Endothelial cell of umbilical vein (primary cell): Measurements from ENCODE around the gene PDGFA. TPM values are rescaled to one million over a fixed set of nuclear protein-coding genes. Genes with fewer than 3 reads are reported as not detected.

Experiments used
- BruUV-seq: library from RNA; stranded (reverse); fragments of 400-500 nt; replicated peaks from 2 replicates; lab custom pipeline; 2021; lab: Mats Ljungman, UMichigan
- CTCF ChIA-PET: fragments of 300-600, 350-600 bp; sonication (Branson Sonifier 250); formaldehyde crosslinking; loops from one replicate; lab custom pipeline; 2021; ENCODE audit warnings: antibody characterized with exemption, inconsistent platforms; lab: Charles Lee
- POLR2A ChIA-PET: fragments of 300-600, 350-600 bp; sonication (Branson Sonifier 250); formaldehyde crosslinking; loops from one replicate; lab custom pipeline; 2021; ENCODE audit warnings: antibody characterized with exemption, inconsistent platforms; lab: Charles Lee
- DNase-seq: peaks from one replicate; pipeline ENCODE4 v3.0.0-alpha.2; 2011; ENCODE audit warnings: low read depth, low spot score
- FAIRE-seq: peaks from 2 replicates; lab custom pipeline; 2011; peaks lifted over from hg19 to GRCh38; lab: Jason Lieb, UNC
- H2AFZ ChIP-seq: 2 replicates; pipeline ENCODE4 v1.6.0; 2012; ENCODE audit warnings: low read depth, low read length, control low read depth, inconsistent platforms
- H3K27ac ChIP-seq: 2 replicates; pipeline ENCODE4 v1.5.1; 2011; ENCODE audit warnings: low read depth, mild to moderate bottlenecking, control low read depth, low read length, moderate library complexity; ENCODE audit not compliant: insufficient read depth
- H3K27me3 ChIP-seq, 2 experiments: 2 replicates each; pipeline versions ENCODE4 v1.6.0 to v1.6.1; 2011; ENCODE audit warnings: low read length in 2 of 2, mixed read lengths in 1 of 2; ENCODE audit not compliant: control insufficient read depth in 2 of 2, insufficient read depth in 2 of 2
- H3K36me3 ChIP-seq, 2 experiments: 2 replicates in 1 of 2; 3 replicates in 1 of 2; pipeline ENCODE4 v1.5.1; 2011; ENCODE audit warnings: low read length in 2 of 2, mild to moderate bottlenecking in 1 of 2, moderate library complexity in 1 of 2; ENCODE audit not compliant: control insufficient read depth in 2 of 2, insufficient read depth in 2 of 2; ENCODE audit errors: extremely low read depth in 1 of 2
- H3K4me1 ChIP-seq: 3 replicates; pipeline ENCODE4 v1.5.1; 2011; ENCODE audit warnings: mild to moderate bottlenecking, low read length; ENCODE audit not compliant: control insufficient read depth, insufficient read depth; ENCODE audit errors: extremely low read depth
- H3K4me2 ChIP-seq: 2 replicates; pipeline ENCODE4 v1.6.1; 2011; ENCODE audit warnings: low read length, control low read depth, mixed read lengths; ENCODE audit not compliant: insufficient read depth
- H3K4me3 ChIP-seq, 3 experiments: fragments of 200-600 bp in 1 of 3; sonication (generic), shearing (Covaris generic) in 1 of 3; replicated peaks in 1 of 3; 2 replicates each; pipeline ENCODE4 v1.5.1; 2011 to 2016; ENCODE audit warnings: control low read depth in 3 of 3, low read length in 3 of 3, mild to moderate bottlenecking in 2 of 3, inconsistent platforms in 1 of 3, low read depth in 1 of 3, moderate library complexity in 1 of 3; ENCODE audit not compliant: insufficient read depth in 1 of 3
- H3K79me2 ChIP-seq: 2 replicates; pipeline ENCODE4 v1.6.0; 2012; ENCODE audit warnings: low read length, inconsistent platforms; ENCODE audit not compliant: control insufficient read depth, insufficient read depth
- H3K9ac ChIP-seq: replicated peaks from 2 replicates; pipeline ENCODE3; 2011; ENCODE audit warnings: low read length, control low read depth; ENCODE audit not compliant: insufficient read depth; ENCODE audit errors: extremely low read depth
- H3K9me1 ChIP-seq: replicated peaks from 3 replicates; pipeline ENCODE4 v1.6.0; 2011; ENCODE audit warnings: mild to moderate bottlenecking, low read length; ENCODE audit not compliant: control insufficient read depth, insufficient read depth; ENCODE audit errors: extremely low read depth
- H3K9me3 ChIP-seq: replicated peaks from 2 replicates; pipeline ENCODE4 v1.5.1; 2012; ENCODE audit warnings: low read length, inconsistent platforms; ENCODE audit not compliant: control insufficient read depth, insufficient read depth
- H4K20me1 ChIP-seq: replicated peaks from 2 replicates; pipeline ENCODE3; 2011; ENCODE audit warnings: mild to moderate bottlenecking, low read length; ENCODE audit not compliant: control insufficient read depth, insufficient read depth; ENCODE audit errors: extremely low read depth
- CTCF ChIP-seq, 2 donors: IDR thresholded peaks; 1 replicate in 1 of 2; 2 replicates in 1 of 2; pipeline ENCODE4 v1.5.1; 2011; ENCODE audit warnings: low read length in 2 of 2, mild to moderate bottlenecking in 2 of 2, moderate library complexity in 2 of 2, control low read depth in 1 of 2, inconsistent platforms in 1 of 2, low read depth in 1 of 2; ENCODE audit not compliant: insufficient read depth in 1 of 2; ENCODE audit errors: extremely low read depth in 1 of 2
- FOS ChIP-seq: IDR thresholded peaks from 2 replicates; pipeline ENCODE4 v1.6.1; 2011; ENCODE audit warnings: mild to moderate bottlenecking, low read length, moderate library complexity, borderline replicate concordance; ENCODE audit not compliant: insufficient read depth
- JUN ChIP-seq: IDR thresholded peaks from 2 replicates; pipeline ENCODE4 v1.6.1; 2011; ENCODE audit warnings: borderline replicate concordance, low read depth; ENCODE audit not compliant: insufficient read length, insufficient read depth
- POLR2AphosphoS5 ChIP-seq: IDR thresholded peaks from 2 replicates; pipeline ENCODE4 v1.6.1; 2012; ENCODE audit warnings: low read depth, mild to moderate bottlenecking, control low read depth, low read length, moderate library complexity; ENCODE audit not compliant: insufficient read depth
- dilution Hi-C: fragments of 300-500 bp; cut with MboI; formaldehyde crosslinking; loops from one replicate; pipeline ENCODE4 v1.15.0; 2019; ENCODE audit warnings: low sequenced_read_pairs; ENCODE audit not compliant: extremely low pct_ligation_motif_present
- intact Hi-C: fragments of 100-400 bp; cut with micrococcal nuclease; formaldehyde crosslinking; loops from one replicate; pipeline ENCODE4 v1.10.0; 2022
- polyA plus RNA-seq, 4 experiments: library from polyadenylated mRNA; depleted of rRNA in 3 of 4; stranded (reverse) in 3 of 4; unstranded in 1 of 4; fragments of >200 nt; gene quantifications; 2 replicates each; pipeline versions ENCODE4 v1.2.1 to v1.2.3, GENCODE V29; 2011 to 2012; ENCODE audit warnings: missing spikeins in 1 of 4
- total RNA-seq: library from RNA; stranded (reverse); gene quantifications from 2 replicates; pipeline ENCODE4 v1.2.3, GENCODE V29; 2021

Gene PDGFA
- total and polyA plus RNA-seq, 2 donors (not counting 3 experiments of a cell fraction or from before 2014, with no cell fraction given): 17.4 to 62.4 TPM

GRCh38 chr7:514242-514641, 5.4 kb downstream of the PDGFA start:
- H3K4me3 ChIP-seq: no peak overlapping the region
- no peaks in the 10 kb centered on the region for H3K9me1 ChIP-seq

GRCh38 chr7:513521-514166, 6.0 kb downstream of the PDGFA start:
- BruUV-seq: no TSS peak
- peaks cover 4% of the 10 kb centered on the region in 2 experiments for H3K36me3 ChIP-seq
- peak; percentile 91 for FAIRE-seq

More at GRCh38 chr7:514242-514641, 5.4 kb downstream of the PDGFA start:
- FAIRE-seq (no peak), DNase-seq (no peak)
- Histone ChIP-seq H3K9ac (no peak overlapping the region), H3K4me2 (peak overlapping the region; percentile 9), H2AFZ (no peak overlapping the region), H4K20me1 (no peaks in the 10 kb centered on the region), H3K27me3 (no peaks in the 10 kb centered on the region), H3K9me3 (no peaks in the 10 kb centered on the region), H3K4me1 (peaks cover 29% of the 10 kb centered on the region), H3K79me2 (peaks cover 76% of the 10 kb centered on the region), H3K36me3 (peaks cover 0 to 4% of the 10 kb centered on the region in 2 experiments), H3K27ac (peak overlapping the region; percentile 72)
- ChIA-PET CTCF (interaction anchor here (0.9 to 3.1 kb wide), 5 partner anchors 29 to 259 kb away, joined by 3 to 21 read pairs (median 3); no protein-coding TSS in a partner anchor), POLR2A (no interaction called here)
- intact Hi-C loops: no loop called here
- TF ChIP-seq FOS: no peak
- BruUV-seq: TSS peak; percentile 92
- dilution Hi-C loops: no loop called here

More at GRCh38 chr7:513521-514166, 6.0 kb downstream of the PDGFA start:
- peaks cover 74% of the 10 kb centered on the region for H3K79me2 ChIP-seq
- H3K27ac ChIP-seq: peak overlapping the region; percentile 72
- TF ChIP-seq JUN: peak; percentile 60
- peak in 1 of 2 donors; percentile 9 for TF ChIP-seq CTCF (IDR thresholded peaks at IDR 0.05; ENCODE audit: extremely low read depth in 1 of 2, insufficient read depth in 1 of 2, low read depth in 1 of 2, low read length in 2 of 2)
- no peak for TF ChIP-seq POLR2AphosphoS5
- TF ChIP-seq FOS: peak; percentile 47
- intact Hi-C loops (no loop called here), dilution Hi-C loops (no loop called here)
- peaks cover 29% of the 10 kb centered on the region for H3K4me1 ChIP-seq
- H4K20me1 ChIP-seq: no peaks in the 10 kb centered on the region
- H3K4me3 ChIP-seq: no peak overlapping the region
- H3K9ac ChIP-seq: no peak overlapping the region
- peak overlapping the region; percentile 9 for H3K4me2 ChIP-seq
- no peaks in the 10 kb centered on the region for H3K9me1 ChIP-seq
- no peaks in the 10 kb centered on the region for H3K27me3 ChIP-seq
- H3K9me3 ChIP-seq: no peaks in the 10 kb centered on the region
- DNase-seq: no peak
- ChIA-PET CTCF (interaction anchor here (1.1 to 3.1 kb wide), 3 partner anchors 78 to 182 kb away, joined by 3 to 21 read pairs (median 3); no protein-coding TSS in a partner anchor), POLR2A (no interaction called here)
- H2AFZ ChIP-seq: no peak overlapping the region
